CD4-positive, CD25-positive, alpha-beta regulatory T cell (primary cell): ENCODE measurements around the gene HCN2. TPM values are rescaled to one million over a fixed set of nuclear protein-coding genes. Genes with fewer than 3 reads are reported as not detected.
A peak's percentile ranks its signal among the peaks of the same experiment; 100 is the strongest.
"Not testable (repeated sequence)": the region's sequence is repeated elsewhere in the genome, so short reads cannot be mapped to it uniquely, and the experiment has no call there.

ENCODE experiments used
- ATAC-seq, 2 donors: fragments of 150-1000 bp; cut with Tn5 transposase; one replicate each; pipeline ENCODE4 v1.10.0; 2021; ENCODE audit warnings: low read depth in 2 of 2, moderate number of reproducible peaks in 2 of 2, moderate library complexity in 1 of 2
- DNase-seq, 3 donors: peaks; one replicate each; pipeline versions ENCODE4 v3.0.0 to v3.0.0-alpha.2; 2012 to 2022; ENCODE audit warnings: mixed read lengths in 1 of 3
- H3K27ac ChIP-seq: one replicate; pipeline ENCODE4 v1.7.0; 2013; ENCODE audit warnings: mild to moderate bottlenecking, low read length; ENCODE audit not compliant: insufficient read depth, poor library complexity, severe bottlenecking
- H3K27me3 ChIP-seq: one replicate; pipeline ENCODE4 v1.7.0; 2013; ENCODE audit warnings: low read length; ENCODE audit not compliant: control insufficient read depth, insufficient read depth
- H3K36me3 ChIP-seq: one replicate; pipeline ENCODE4 v1.7.0; 2013; ENCODE audit warnings: mild to moderate bottlenecking, low read length, moderate library complexity; ENCODE audit not compliant: control insufficient read depth, insufficient read depth
- H3K4me1 ChIP-seq: 2 replicates; pipeline ENCODE4 v1.7.0; 2013; ENCODE audit warnings: mild to moderate bottlenecking, low read length; ENCODE audit not compliant: insufficient read depth, control insufficient read depth, poor library complexity, severe bottlenecking
- H3K4me3 ChIP-seq: one replicate; pipeline ENCODE4 v1.7.0; 2013; ENCODE audit warnings: low read depth, mild to moderate bottlenecking, low read length, moderate library complexity
- H3K9me3 ChIP-seq, 2 experiments: 1 replicate in 1 of 2; 2 replicates in 1 of 2; pipeline ENCODE4 v1.7.0; 2013; ENCODE audit warnings: low read length in 2 of 2, mild to moderate bottlenecking in 1 of 2, moderate library complexity in 1 of 2; ENCODE audit not compliant: control insufficient read depth in 2 of 2
- H3K27ac Mint-ChIP-seq, 3 donors: one replicate each; pipeline ENCODE4 v1.8.0; 2020 to 2022; ENCODE audit warnings: mild to moderate bottlenecking in 3 of 3, mixed read lengths in 3 of 3, moderate library complexity in 2 of 3
- H3K27me3 Mint-ChIP-seq: one replicate; pipeline ENCODE4 v1.8.0; 2022; ENCODE audit warnings: mild to moderate bottlenecking, mixed read lengths
- H3K36me3 Mint-ChIP-seq: one replicate; pipeline ENCODE4 v1.8.0; 2020; ENCODE audit warnings: mixed read lengths
- H3K4me1 Mint-ChIP-seq, 4 donors: one replicate each; pipeline ENCODE4 v1.8.0; 2020 to 2022; ENCODE audit warnings: mixed read lengths in 4 of 4, mild to moderate bottlenecking in 1 of 4
- H3K4me3 Mint-ChIP-seq, 4 donors: one replicate each; pipeline ENCODE4 v1.8.0; 2020 to 2022; ENCODE audit warnings: mild to moderate bottlenecking in 4 of 4, mixed read lengths in 4 of 4, moderate library complexity in 3 of 4
- H3K9me3 Mint-ChIP-seq, 7 donors: one replicate each; pipeline ENCODE4 v1.8.0; 2020 to 2022; ENCODE audit warnings: mixed read lengths in 7 of 7, mild to moderate bottlenecking in 3 of 7, moderate library complexity in 2 of 7
- polyA plus RNA-seq, 4 donors: library from polyadenylated mRNA; unstranded; fragments of 300-500 nt; fragmentation: Illumina TruSeq; gene quantifications; one replicate each; pipeline ENCODE4 v1.2.3, GENCODE V29; 2021
- total RNA-seq: library from RNA; stranded (reverse); gene quantifications from one replicate; pipeline ENCODE4 v1.2.3, GENCODE V29; 2022

HCN2 gene
- total and polyA plus RNA-seq, 5 donors from 2014 or later = 1.2 TPM; not detected in 4

DNA sequence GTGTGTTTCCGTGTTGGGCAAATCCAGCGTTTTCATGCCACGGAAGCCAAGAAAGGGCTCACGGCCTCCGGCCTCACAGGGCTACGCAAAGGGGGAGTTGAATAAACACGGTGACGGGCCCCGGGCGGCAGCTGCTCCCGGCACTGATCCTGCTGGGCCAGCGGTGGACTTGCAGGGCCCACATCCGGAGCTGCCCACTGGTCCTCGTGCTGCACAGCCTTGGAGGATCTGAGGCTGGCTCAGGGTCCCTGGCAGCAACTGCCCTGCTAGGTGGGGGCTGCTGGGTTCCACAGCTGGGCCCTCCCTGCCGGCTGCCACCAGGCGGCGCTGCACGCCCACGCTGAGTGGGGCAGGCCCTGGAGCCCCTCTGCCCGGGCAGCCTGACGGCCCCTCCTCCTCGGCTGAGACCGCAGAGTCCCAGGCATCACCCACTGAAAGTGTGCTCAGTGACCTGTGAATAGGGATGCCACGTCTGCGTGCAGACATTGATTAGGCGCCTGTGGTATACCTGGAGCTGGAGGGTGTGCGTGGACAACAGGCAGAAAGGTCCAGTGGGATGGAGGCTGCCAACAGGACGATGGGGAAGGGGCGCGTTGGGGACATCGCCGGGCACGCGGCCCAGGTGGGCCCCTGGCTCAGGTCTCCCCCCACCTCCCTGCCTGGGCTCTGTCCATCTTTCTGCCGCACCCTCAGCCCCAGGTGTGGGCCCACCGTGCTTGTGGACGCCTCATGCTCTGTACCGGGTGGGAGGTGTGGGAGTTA is 5.3 kb upstream of the HCN2 start:
- H3K27ac Mint-ChIP-seq = no peak overlapping the region

DNA sequence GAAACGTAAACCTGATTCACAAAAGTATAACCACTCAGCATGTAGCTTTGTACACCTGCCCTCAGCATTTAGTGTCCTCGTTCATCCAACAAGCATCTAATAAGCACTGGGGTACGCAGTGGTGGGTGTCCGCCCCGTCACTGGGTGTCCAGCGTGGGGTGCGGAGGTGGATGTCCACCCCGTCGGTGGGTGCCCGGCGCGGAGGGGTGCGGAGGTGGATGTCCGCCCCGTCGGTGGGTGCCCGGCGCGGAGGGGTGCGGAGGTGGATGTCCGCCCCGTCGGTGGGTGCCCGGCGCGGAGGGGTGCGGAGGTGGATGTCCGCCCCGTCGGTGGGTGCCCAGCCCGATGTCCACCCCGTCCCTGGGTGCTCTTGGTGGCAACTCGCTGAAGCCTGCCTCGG is 4.5 kb upstream of the HCN2 start:
- not testable (repeated sequence) for ATAC-seq, H3K36me3 Mint-ChIP-seq, H3K27ac ChIP-seq, H3K9me3 Mint-ChIP-seq, H3K27me3 ChIP-seq, H3K27ac Mint-ChIP-seq, H3K9me3 ChIP-seq, H3K4me3 Mint-ChIP-seq, DNase-seq, H3K4me3 ChIP-seq
- Histone ChIP-seq H3K36me3 (peaks cover 15% of the 10 kb centered on the region), H3K4me1 (peaks cover 18% of the 10 kb centered on the region)
- peaks cover 17% of the 10 kb centered on the region for H3K27me3 Mint-ChIP-seq
- H3K4me1 Mint-ChIP-seq = peaks cover 0 to 15% (median 0%) of the 10 kb centered on the region in 4 donors

More for the DNA sequence above, 5.3 kb upstream of the HCN2 start:
- Mint-ChIP-seq H3K4me3 (peak overlapping the region in 1 of 4 donors; percentile 54), H3K9me3 (no peaks in the 10 kb centered on the region), H3K4me1 (peaks cover 0 to 15% (median 0%) of the 10 kb centered on the region in 4 donors), H3K27me3 (peaks cover 17% of the 10 kb centered on the region), H3K36me3 (no peaks in the 10 kb centered on the region)
- ATAC-seq = peak; percentile 65 to 73
- DNase-seq = peak; percentile 50 to 65 (median 55)
- H3K27me3 ChIP-seq = no peaks in the 10 kb centered on the region
- peaks cover 15% of the 10 kb centered on the region for H3K36me3 ChIP-seq
- H3K4me3 ChIP-seq = no peak overlapping the region
- H3K9me3 ChIP-seq = no peaks in the 10 kb centered on the region
- no peak overlapping the region for H3K27ac ChIP-seq
- peaks cover 18% of the 10 kb centered on the region for H3K4me1 ChIP-seq

GRCh38 chr19:585551-586110 is 4.0 kb upstream of the HCN2 start:
- H3K4me3 Mint-ChIP-seq = no peak overlapping the region
- H3K4me3 ChIP-seq = no peak overlapping the region
- ATAC-seq (no peak), DNase-seq (no peak)
- H3K27me3 Mint-ChIP-seq = peaks cover 17% of the 10 kb centered on the region
- H3K9me3 ChIP-seq = no peaks in the 10 kb centered on the region
- no peaks in the 10 kb centered on the region for H3K36me3 Mint-ChIP-seq
- no peak overlapping the region for H3K27ac ChIP-seq
- no peak overlapping the region for H3K27ac Mint-ChIP-seq
- H3K9me3 Mint-ChIP-seq = no peaks in the 10 kb centered on the region
- H3K36me3 ChIP-seq = peaks cover 15% of the 10 kb centered on the region
- no peaks in the 10 kb centered on the region for H3K27me3 ChIP-seq
- H3K4me1 Mint-ChIP-seq = peaks cover 0 to 16% (median 0%) of the 10 kb centered on the region in 4 donors
- H3K4me1 ChIP-seq = peaks cover 22% of the 10 kb centered on the region

DNA sequence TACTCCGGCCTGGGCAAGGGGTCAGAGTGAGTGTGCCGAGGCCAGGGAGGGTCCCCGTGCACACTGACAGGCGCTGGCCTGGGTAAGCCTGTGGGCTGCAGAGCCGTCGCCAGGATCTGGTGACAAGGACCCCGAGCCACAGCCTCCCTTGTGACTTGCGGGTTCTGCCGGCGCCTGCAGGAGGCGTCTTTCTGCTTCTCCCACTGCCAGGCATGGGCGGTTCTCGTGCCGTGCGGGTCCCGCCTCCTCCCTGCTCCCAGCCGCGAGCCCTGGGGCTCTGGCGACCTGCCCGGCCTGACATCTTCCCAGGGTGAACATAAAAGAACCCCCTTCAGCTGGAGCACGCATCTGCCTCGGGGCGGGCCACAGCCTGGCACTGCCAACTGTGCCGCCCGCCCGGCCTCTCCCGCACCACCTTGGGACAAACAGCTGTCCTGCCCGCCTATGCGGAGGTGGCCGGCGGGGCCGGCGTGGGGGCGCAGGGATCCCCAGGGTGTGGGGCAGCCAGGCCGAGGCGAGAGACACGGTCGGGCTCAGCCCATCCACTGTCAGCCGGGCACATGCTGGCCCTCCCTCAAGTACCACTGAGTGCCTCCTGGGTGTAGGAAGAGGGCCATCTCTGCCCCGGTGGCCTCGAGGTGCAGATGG is 1.5 kb upstream of the HCN2 start:
- H3K27ac Mint-ChIP-seq = no peak overlapping the region
- Histone ChIP-seq H3K9me3 (no peaks in the 10 kb centered on the region), H3K27me3 (no peaks in the 10 kb centered on the region), H3K4me3 (no peak overlapping the region), H3K4me1 (peaks cover 25% of the 10 kb centered on the region), H3K27ac (no peak overlapping the region), H3K36me3 (peaks cover under 1% of the 10 kb centered on the region)
- DNase-seq = peak; percentile 35 to 64 (median 37)
- H3K4me3 Mint-ChIP-seq = peak overlapping the region in 1 of 4 donors; percentile 7
- peaks cover 17% of the 10 kb centered on the region for H3K27me3 Mint-ChIP-seq
- no peaks in the 10 kb centered on the region for H3K9me3 Mint-ChIP-seq
- peaks cover 0 to 16% (median 0%) of the 10 kb centered on the region in 4 donors for H3K4me1 Mint-ChIP-seq
- no peaks in the 10 kb centered on the region for H3K36me3 Mint-ChIP-seq
- peak; percentile 36 to 42 for ATAC-seq

- no peaks in the 10 kb centered on the region for H3K36me3 Mint-ChIP-seq
- ATAC-seq = no peak
- no peak overlapping the region for H3K27ac Mint-ChIP-seq
- H3K4me3 Mint-ChIP-seq = peak overlapping the region in 3 of 4 donors; percentile 15 to 70 (median 50)
- DNase-seq = no peak
- H3K4me1 ChIP-seq = peaks cover 25% of the 10 kb centered on the region
- no peaks in the 10 kb centered on the region for H3K27me3 ChIP-seq
- peaks cover 24% of the 10 kb centered on the region for H3K27me3 Mint-ChIP-seq
- H3K4me3 ChIP-seq = no peak overlapping the region
- H3K9me3 Mint-ChIP-seq = no peaks in the 10 kb centered on the region
- H3K36me3 ChIP-seq = no peaks in the 10 kb centered on the region
- H3K4me1 Mint-ChIP-seq = peaks cover 0 to 14% (median 0%) of the 10 kb centered on the region in 4 donors
- H3K27ac ChIP-seq = no peak overlapping the region
- no peaks in the 10 kb centered on the region for H3K9me3 ChIP-seq
These were observed 664 bp upstream of the HCN2 start for GRCh38 chr19:588741-589692.

DNA sequence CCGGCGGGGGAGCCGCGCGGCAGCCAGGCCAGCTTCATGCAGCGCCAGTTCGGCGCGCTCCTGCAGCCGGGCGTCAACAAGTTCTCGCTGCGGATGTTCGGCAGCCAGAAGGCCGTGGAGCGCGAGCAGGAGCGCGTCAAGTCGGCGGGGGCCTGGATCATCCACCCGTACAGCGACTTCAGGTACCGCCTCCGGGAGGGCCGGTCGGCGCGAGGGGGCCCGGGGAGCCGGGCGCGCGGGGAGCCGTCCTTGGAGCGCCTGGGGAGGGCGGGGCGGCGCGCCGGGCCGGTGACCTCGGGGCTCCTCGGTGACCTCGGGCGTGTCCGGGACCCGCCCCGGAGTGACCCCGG is 690 bp downstream of the HCN2 start:
- H3K27ac ChIP-seq = no peak overlapping the region

GRCh38 chr19:590750-591098 is 1.0 kb downstream of the HCN2 start:
- ATAC-seq (no peak), DNase-seq (no peak)
- H3K36me3 Mint-ChIP-seq = no peaks in the 10 kb centered on the region
- H3K4me1 ChIP-seq = peaks cover 22% of the 10 kb centered on the region
- H3K27me3 ChIP-seq = no peaks in the 10 kb centered on the region
- no peak overlapping the region for H3K27ac Mint-ChIP-seq
- H3K4me1 Mint-ChIP-seq = peaks cover 0 to 12% (median 0%) of the 10 kb centered on the region in 4 donors
- H3K9me3 Mint-ChIP-seq = no peaks in the 10 kb centered on the region
- H3K4me3 ChIP-seq = no peak overlapping the region
- no peak overlapping the region for H3K27ac ChIP-seq
- no peak overlapping the region for H3K4me3 Mint-ChIP-seq
- H3K27me3 Mint-ChIP-seq = peaks cover 24% of the 10 kb centered on the region
- no peaks in the 10 kb centered on the region for H3K9me3 ChIP-seq
- H3K36me3 ChIP-seq = no peaks in the 10 kb centered on the region

More for the DNA sequence above, 690 bp downstream of the HCN2 start:
- H3K27ac Mint-ChIP-seq = no peak overlapping the region
- peaks cover 0 to 12% (median 0%) of the 10 kb centered on the region in 4 donors for H3K4me1 Mint-ChIP-seq
- DNase-seq (peak in 1 of 3 donors; percentile 57), ATAC-seq (peak in 1 of 2 donors; percentile 37)
- H3K27me3 Mint-ChIP-seq = peaks cover 24% of the 10 kb centered on the region
- no peaks in the 10 kb centered on the region for H3K9me3 ChIP-seq
- peaks cover 22% of the 10 kb centered on the region for H3K4me1 ChIP-seq
- H3K36me3 ChIP-seq = no peaks in the 10 kb centered on the region
- no peaks in the 10 kb centered on the region for H3K36me3 Mint-ChIP-seq
- H3K4me3 Mint-ChIP-seq = peak overlapping the region in 1 of 4 donors; percentile 36
- H3K9me3 Mint-ChIP-seq = no peaks in the 10 kb centered on the region
- no peak overlapping the region for H3K4me3 ChIP-seq
- no peaks in the 10 kb centered on the region for H3K27me3 ChIP-seq
